ENCODE results near the gene DLGAP1.

DNA sequence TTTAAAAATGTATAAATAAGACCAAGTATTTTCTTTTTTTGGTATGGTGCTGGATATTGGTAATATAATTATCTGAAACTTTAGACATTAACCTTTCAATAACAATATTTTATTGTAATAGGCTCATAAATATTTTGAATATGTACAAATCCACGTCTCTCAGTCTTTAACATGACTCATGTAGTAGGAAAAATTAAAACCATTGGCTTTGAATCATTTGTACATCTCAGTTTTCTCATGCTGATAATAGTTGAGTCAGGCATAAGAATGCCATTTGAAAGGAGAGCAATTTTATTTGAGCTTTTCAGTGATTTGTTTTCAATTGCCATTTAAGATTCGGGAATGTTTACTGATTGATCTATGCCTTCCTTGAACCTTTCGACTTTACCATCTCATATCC lies 640.3 kb downstream of the DLGAP1 start:
- no peak for TF ChIP-seq ARNTL (CRISPR knock-in tag; IDR thresholded peaks at IDR 0.05; ENCODE audit: borderline replicate concordance, low read depth)
- TF ChIP-seq ISL1 (CRISPR knock-in tag; IDR thresholded peaks at IDR 0.05), result no peak

All from SK-N-SH treated with all-trans-retinoic acid at 6 μM for 48 hours (cell line).